SK-N-SH (cell line): ENCODE data around the gene GPAT3.

Source experiments
- EP300 ChIP-seq, 2 experiments: IDR thresholded peaks; 2 replicates each; pipeline versions ENCODE4 v1.4.0 to v1.6.1; 2012; ENCODE audit warnings: borderline replicate concordance in 1 of 2, low read depth in 1 of 2, low read length in 1 of 2
- FOXM1 ChIP-seq: IDR thresholded peaks from 2 replicates; pipeline ENCODE4 v1.4.0; 2012; ENCODE audit warnings: low read depth, mild to moderate bottlenecking
- MEF2A ChIP-seq: IDR thresholded peaks from 2 replicates; pipeline ENCODE4 v1.4.0; 2012; ENCODE audit warnings: low read depth, borderline replicate concordance
- POLR2AphosphoS5 ChIP-seq: IDR thresholded peaks from 2 replicates; pipeline ENCODE4 v1.6.1; 2012; ENCODE audit warnings: low read depth, low read length
- TAF1 ChIP-seq: IDR thresholded peaks from 2 replicates; pipeline ENCODE4 v1.6.1; 2012; ENCODE audit warnings: low read depth, mild to moderate bottlenecking, low read length, moderate library complexity, borderline replicate concordance
- YY1 ChIP-seq: IDR thresholded peaks from 2 replicates; pipeline ENCODE4 v1.4.0; 2012; ENCODE audit warnings: low read depth, mild to moderate bottlenecking
- TF ChIP-seq, protein P1 (sequence below): fragments of 200-600 bp; sonication (generic); IDR thresholded peaks from 2 replicates; pipeline ENCODE4 v1.6.1; 2017; ENCODE audit warnings: antibody characterized with exemption, mild to moderate bottlenecking, moderate library complexity
- TF ChIP-seq, protein P2 (sequence below): IDR thresholded peaks from 2 replicates; pipeline ENCODE4 v1.6.1; 2012; ENCODE audit warnings: mild to moderate bottlenecking, low read depth, low read length, moderate library complexity
- TF ChIP-seq, protein P3 (sequence below): IDR thresholded peaks from 2 replicates; pipeline ENCODE4 v1.4.0; 2012; ENCODE audit warnings: low read depth

DNA sequence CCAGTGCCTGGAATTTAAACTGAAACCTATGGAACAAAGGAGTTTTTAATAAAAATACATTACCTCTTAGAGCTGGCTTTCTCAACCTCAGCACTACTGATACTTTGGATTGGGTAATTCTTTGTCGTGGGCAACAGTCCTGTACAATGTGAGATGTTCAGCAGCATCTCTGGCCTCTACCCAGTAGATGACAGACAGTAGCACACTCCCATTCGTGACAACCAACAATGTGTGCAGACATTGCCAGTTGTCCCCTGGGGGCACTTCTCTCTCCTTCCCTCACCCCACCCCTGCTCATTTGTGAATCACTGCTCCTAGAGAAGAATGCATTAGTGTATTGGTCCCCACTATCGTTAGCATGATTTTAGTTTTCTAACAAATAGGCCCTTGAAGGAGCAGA is 16.2 kb downstream of the GPAT3 start:
- TF ChIP-seq, protein P1, sequence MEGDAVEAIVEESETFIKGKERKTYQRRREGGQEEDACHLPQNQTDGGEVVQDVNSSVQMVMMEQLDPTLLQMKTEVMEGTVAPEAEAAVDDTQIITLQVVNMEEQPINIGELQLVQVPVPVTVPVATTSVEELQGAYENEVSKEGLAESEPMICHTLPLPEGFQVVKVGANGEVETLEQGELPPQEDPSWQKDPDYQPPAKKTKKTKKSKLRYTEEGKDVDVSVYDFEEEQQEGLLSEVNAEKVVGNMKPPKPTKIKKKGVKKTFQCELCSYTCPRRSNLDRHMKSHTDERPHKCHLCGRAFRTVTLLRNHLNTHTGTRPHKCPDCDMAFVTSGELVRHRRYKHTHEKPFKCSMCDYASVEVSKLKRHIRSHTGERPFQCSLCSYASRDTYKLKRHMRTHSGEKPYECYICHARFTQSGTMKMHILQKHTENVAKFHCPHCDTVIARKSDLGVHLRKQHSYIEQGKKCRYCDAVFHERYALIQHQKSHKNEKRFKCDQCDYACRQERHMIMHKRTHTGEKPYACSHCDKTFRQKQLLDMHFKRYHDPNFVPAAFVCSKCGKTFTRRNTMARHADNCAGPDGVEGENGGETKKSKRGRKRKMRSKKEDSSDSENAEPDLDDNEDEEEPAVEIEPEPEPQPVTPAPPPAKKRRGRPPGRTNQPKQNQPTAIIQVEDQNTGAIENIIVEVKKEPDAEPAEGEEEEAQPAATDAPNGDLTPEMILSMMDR = no peak
- no peak for TF ChIP-seq MEF2A
- no peak for TF ChIP-seq YY1
- TF ChIP-seq, protein P2, sequence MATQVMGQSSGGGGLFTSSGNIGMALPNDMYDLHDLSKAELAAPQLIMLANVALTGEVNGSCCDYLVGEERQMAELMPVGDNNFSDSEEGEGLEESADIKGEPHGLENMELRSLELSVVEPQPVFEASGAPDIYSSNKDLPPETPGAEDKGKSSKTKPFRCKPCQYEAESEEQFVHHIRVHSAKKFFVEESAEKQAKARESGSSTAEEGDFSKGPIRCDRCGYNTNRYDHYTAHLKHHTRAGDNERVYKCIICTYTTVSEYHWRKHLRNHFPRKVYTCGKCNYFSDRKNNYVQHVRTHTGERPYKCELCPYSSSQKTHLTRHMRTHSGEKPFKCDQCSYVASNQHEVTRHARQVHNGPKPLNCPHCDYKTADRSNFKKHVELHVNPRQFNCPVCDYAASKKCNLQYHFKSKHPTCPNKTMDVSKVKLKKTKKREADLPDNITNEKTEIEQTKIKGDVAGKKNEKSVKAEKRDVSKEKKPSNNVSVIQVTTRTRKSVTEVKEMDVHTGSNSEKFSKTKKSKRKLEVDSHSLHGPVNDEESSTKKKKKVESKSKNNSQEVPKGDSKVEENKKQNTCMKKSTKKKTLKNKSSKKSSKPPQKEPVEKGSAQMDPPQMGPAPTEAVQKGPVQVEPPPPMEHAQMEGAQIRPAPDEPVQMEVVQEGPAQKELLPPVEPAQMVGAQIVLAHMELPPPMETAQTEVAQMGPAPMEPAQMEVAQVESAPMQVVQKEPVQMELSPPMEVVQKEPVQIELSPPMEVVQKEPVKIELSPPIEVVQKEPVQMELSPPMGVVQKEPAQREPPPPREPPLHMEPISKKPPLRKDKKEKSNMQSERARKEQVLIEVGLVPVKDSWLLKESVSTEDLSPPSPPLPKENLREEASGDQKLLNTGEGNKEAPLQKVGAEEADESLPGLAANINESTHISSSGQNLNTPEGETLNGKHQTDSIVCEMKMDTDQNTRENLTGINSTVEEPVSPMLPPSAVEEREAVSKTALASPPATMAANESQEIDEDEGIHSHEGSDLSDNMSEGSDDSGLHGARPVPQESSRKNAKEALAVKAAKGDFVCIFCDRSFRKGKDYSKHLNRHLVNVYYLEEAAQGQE = no peak
- no peak for TF ChIP-seq TAF1
- TF ChIP-seq FOXM1 = no peak
- no peak for TF ChIP-seq EP300 (IDR thresholded peaks at IDR 0.05; ENCODE audit: borderline replicate concordance in 1 of 2, low read depth in 1 of 2, low read length in 1 of 2)
- TF ChIP-seq POLR2AphosphoS5 = no peak
- TF ChIP-seq, protein P3, sequence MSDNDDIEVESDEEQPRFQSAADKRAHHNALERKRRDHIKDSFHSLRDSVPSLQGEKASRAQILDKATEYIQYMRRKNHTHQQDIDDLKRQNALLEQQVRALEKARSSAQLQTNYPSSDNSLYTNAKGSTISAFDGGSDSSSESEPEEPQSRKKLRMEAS = no peak
